GM12872 (cell line): Measurements from ENCODE around the gene AMIGO1.
A peak's percentile ranks its signal among the peaks of the same experiment; 100 is the strongest.

ENCODE experiments used
- TF ChIP-seq, protein P1 (sequence below): IDR thresholded peaks from 3 replicates; pipeline ENCODE4 v1.5.1; 2011; ENCODE audit warnings: low read depth, mild to moderate bottlenecking, low read length, moderate library complexity; ENCODE audit not compliant: insufficient read depth

Gene AMIGO1

DNA sequence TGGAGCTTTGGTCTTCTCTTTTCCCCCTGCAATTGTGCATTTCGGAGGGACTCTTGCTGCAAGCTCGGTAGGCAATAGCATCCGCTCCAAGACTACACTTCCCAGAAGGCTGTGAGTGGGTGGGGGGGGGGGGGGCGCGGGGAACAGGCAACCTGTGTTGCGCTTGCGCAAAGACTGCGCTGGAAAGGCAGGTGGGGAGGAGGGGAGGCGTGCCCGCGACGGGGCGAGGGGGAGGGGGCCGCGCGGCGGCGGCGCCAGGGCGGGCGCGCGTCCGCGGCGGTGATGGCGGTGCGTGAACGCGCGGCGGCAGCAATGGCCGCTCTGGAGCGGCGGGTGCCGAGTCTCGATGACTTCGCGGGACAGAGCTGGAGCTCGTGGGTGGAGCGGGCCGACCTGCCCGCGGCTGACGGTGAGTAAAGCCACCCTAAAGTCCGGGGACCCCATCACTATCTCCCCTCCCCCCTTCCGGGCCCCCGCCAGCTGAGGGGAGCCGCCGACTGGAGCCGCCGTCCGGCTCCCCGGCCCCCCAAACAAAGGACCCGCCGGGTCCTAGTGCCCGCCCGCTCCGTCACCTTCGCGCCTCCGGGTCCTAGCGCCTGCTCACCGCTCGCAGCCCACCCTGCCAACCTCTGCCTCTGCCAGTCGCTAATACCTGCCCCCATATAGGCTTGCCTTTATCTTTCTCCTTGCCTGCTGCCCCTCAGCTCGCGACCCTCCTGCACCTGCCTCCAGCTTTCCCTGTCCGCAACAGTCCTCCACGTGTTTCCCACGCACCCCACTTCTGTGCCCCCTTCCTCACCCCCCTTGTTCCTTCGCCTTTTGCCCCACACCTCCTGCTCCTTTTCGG, 25.6 kb downstream of the AMIGO1 start, which contains the start of gene ATXN7L2:
TSS of gene ATXN7L2 (plus strand) at position 234 of the 847 bp plus-strand sequence. CDS start at position 283, 49 bp downstream.
- TF ChIP-seq, protein P1, sequence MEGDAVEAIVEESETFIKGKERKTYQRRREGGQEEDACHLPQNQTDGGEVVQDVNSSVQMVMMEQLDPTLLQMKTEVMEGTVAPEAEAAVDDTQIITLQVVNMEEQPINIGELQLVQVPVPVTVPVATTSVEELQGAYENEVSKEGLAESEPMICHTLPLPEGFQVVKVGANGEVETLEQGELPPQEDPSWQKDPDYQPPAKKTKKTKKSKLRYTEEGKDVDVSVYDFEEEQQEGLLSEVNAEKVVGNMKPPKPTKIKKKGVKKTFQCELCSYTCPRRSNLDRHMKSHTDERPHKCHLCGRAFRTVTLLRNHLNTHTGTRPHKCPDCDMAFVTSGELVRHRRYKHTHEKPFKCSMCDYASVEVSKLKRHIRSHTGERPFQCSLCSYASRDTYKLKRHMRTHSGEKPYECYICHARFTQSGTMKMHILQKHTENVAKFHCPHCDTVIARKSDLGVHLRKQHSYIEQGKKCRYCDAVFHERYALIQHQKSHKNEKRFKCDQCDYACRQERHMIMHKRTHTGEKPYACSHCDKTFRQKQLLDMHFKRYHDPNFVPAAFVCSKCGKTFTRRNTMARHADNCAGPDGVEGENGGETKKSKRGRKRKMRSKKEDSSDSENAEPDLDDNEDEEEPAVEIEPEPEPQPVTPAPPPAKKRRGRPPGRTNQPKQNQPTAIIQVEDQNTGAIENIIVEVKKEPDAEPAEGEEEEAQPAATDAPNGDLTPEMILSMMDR = no peak

DNA sequence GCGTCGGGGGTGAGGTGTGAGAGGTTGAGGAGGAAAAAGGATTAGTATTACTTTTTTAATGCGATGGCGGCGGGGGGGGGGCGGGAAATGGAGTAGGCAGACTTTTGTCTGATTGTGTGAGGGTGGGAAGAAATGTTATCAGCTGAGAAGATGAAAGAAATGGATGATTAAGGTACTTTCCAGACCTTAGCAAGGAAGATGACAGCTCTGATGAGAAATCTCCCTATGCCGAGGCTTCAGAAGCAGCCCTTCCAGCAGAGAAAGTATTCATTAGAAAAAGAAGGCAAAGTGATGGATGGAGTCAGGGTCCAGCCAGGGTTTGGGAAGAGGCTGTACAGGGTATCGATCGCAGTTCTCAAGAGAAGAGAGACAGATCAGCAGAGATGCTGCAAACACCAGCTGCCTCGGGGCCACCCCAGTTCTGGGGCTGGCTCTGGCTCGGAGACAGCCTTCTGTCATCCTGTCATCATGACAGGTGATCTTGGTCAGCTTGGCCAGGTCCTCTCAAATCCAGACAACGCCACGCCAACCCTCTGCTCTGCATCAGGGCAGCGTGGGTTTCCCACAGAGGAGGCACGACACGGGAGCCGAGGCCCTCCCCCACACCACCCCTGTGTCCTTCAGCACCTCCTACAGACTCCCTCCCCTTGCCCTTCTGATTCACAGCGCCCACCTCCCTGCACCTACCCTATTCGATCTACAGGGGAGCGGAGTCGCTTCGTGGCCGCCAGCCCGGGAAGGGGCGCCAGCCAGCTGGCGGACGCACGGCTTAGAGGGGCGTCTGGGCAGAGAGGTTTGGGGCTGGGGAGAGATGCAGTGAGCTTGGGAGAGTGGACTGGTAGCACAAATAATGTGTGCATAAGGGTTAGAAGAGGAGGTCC, 26.5 kb downstream of the AMIGO1 start:
- TF ChIP-seq, protein P1 = 0 out of 3 replicates have a peak, but pooled peaks have one; percentile 9

DNA sequence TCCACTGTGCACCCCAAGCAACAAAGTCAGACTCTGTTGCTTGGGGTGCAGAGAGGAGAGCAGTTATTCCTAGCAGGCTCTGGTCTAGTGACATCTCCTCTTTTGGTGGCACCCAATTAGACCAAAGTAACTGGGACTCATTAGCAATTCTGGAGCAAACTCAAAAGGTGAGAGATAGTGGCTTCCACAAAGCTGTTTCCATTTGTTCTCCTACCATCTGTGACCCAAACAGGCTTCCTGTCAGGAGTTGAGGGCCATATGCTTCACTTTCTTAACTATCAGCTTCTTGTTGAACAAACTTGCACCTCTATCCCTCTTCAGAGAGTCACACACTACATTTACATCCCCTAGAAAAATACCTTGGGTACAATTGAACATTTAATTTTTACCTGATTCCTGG, 27.3 kb downstream of the AMIGO1 start:
- TF ChIP-seq, protein P1 = no peak

DNA sequence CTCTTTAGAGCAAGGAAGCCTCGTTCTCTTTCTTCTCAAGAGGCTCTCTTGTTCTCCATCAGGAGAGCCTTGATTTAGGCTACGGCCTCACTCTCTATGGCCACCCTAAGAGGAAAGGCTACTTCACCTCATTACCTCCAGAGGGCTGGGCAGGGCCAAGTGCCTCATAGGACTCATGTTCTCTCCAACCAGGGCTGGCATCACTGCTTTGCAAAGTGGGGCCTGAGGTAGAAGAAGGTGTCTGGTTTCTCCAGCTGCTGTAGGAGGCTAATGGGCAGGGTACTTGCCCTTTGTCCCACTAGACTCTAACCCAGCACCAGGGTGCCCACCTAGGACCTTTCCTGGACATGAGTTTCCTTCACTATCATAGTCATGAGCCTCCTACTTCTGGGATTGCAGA, 27.9 kb downstream of the AMIGO1 start:
- TF ChIP-seq, protein P1 = no peak

DNA sequence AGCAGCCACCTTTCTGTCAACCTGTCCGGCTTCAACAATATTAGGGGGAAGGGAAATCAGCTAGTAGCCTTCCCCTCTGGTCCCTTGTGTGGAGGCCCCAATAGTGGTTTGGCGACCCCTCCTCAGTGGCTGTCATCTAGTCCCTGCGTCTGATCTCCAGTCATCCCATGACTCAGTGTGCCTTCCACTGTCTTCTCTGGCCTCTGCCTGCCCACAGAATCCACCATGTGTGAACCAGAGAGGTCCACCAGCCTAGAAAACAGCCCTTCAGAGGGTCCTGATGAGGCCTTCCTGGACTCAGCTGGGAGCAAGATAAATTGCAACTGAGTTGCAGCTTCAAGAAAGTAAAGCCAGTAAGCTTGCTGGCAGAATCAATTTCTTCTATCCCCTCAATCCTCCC, 29.6 kb downstream of the AMIGO1 start:
- TF ChIP-seq, protein P1 = no peak

DNA sequence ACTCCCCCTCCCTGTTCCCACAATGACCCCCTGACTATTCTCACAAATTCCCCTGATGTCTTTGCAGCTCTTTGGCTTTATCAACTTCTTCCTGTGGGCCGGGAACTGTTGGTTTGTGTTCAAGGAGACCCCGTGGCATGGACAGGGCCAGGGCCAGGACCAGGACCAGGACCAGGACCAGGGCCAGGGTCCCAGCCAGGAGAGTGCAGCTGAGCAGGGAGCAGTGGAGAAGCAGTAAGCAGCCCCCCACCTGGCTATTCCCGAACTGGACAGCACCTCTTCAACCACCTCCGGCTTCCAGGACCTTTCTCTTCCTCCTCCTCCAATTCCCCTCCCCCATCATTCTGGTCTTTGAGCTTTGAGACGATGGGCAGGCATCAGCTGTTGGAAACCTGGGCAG, 30.2 kb downstream of the AMIGO1 start:
- TF ChIP-seq, protein P1 = no peak

DNA sequence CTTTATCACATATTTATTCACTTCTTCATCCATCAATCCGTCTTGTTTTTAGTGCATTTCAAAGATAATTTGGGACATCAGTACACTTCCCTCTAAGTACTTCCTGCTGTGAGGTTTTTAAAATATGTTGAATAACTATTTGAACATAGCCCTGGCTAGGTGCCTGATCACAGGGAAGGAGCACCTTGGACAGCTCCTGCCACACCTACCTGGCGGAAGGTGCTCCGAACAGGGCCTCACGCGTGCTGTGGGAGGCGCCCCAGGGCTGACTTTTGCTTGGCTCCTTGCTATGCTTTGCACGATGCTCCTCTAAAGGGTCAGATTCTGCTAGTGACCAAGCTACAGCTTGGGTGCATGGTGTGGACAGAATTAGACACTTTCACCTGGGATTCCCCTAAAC, 30.7 kb downstream of the AMIGO1 start:
- TF ChIP-seq, protein P1 = no peak
